A673 (cell line): ENCODE results near the gene FAM9C. TPM values are rescaled to one million over a fixed set of nuclear protein-coding genes. Genes with fewer than 3 reads are reported as not detected.

Experiments used
- BruUV-seq: library from RNA; stranded (reverse); fragments of 400-500 nt; replicated peaks from 2 replicates; lab custom pipeline; 2021; lab: Mats Ljungman, UMichigan
- CTCF ChIA-PET: fragments of 300-600 bp; sonication (Branson Sonifier 250); formaldehyde crosslinking; loops from one replicate; lab custom pipeline; 2022; ENCODE audit warnings: antibody characterized with exemption; lab: Charles Lee
- POLR2A ChIA-PET: fragments of 300-600 bp; sonication (Branson Sonifier 250); formaldehyde crosslinking; loops from one replicate; lab custom pipeline; 2022; ENCODE audit warnings: antibody characterized with exemption; ENCODE audit not compliant: low non-redundant PET; lab: Charles Lee
- DNase-seq: peaks from one replicate; pipeline ENCODE4 v3.0.0-alpha.2; 2015; ENCODE audit warnings: low spot score
- H3K27ac ChIP-seq: fragments of 200-600 bp; sonication (generic); 2 replicates; pipeline ENCODE4 v1.5.1; 2016; ENCODE audit warnings: mixed run types, low read depth, mild to moderate bottlenecking, mixed read lengths, antibody characterized with exemption, low read length; ENCODE audit not compliant: poor library complexity, severe bottlenecking
- H3K27me3 ChIP-seq: fragments of 200-600 bp; sonication (generic); replicated peaks from 2 replicates; pipeline ENCODE4 v1.6.1; 2017; ENCODE audit warnings: mixed run types, low read depth, mild to moderate bottlenecking, mixed read lengths, antibody characterized with exemption, low read length; ENCODE audit not compliant: insufficient read depth, poor library complexity
- H3K36me3 ChIP-seq: fragments of 200-600 bp; sonication (generic); 2 replicates; pipeline ENCODE4 v1.6.1; 2016; ENCODE audit warnings: mixed run types, mild to moderate bottlenecking, mixed read lengths, antibody characterized with exemption, low read length; ENCODE audit not compliant: insufficient read depth, poor library complexity, severe bottlenecking
- H3K4me1 ChIP-seq: fragments of 200-600 bp; sonication (generic); 2 replicates; pipeline ENCODE4 v1.6.1; 2017; ENCODE audit warnings: mixed run types, mild to moderate bottlenecking, mixed read lengths, antibody characterized with exemption, low read length; ENCODE audit not compliant: insufficient read depth, poor library complexity, severe bottlenecking
- H3K4me3 ChIP-seq: fragments of 200-600 bp; sonication (generic); 2 replicates; pipeline ENCODE4 v1.5.1; 2016; ENCODE audit warnings: low read depth, mixed run types, mild to moderate bottlenecking, mixed read lengths, low read length; ENCODE audit not compliant: poor library complexity, severe bottlenecking
- H3K9me3 ChIP-seq: fragments of 200-600 bp; sonication (generic); 2 replicates; pipeline ENCODE4 v1.6.1; 2016; ENCODE audit warnings: mixed run types, low read depth, mild to moderate bottlenecking, mixed read lengths, antibody characterized with exemption, low read length; ENCODE audit not compliant: poor library complexity, severe bottlenecking
- CTCF ChIP-seq: fragments of 300-800, 200-600 bp; sonication (generic); conservative IDR thresholded peaks from 2 replicates; pipeline ENCODE4 v1.5.1; 2017; ENCODE audit warnings: low read depth, mild to moderate bottlenecking, antibody characterized with exemption, low read length, moderate library complexity, mixed read lengths
- EZH2 ChIP-seq: fragments of 200-600 bp; sonication (generic); IDR thresholded peaks from 2 replicates; pipeline ENCODE4 v1.6.1; 2017; ENCODE audit warnings: borderline replicate concordance, low read depth, mild to moderate bottlenecking, mixed read lengths, antibody characterized with exemption, low read length; ENCODE audit not compliant: poor library complexity, severe bottlenecking
- intact Hi-C: fragments of 100-400 bp; cut with micrococcal nuclease; formaldehyde crosslinking; loops from one replicate; pipeline ENCODE4 v1.10.0; 2022; ENCODE audit not compliant: unreplicated experiment
- total RNA-seq: library from RNA; stranded (reverse); gene quantifications from 2 replicates; pipeline ENCODE4 v1.2.3, GENCODE V29; 2021

Gene FAM9C
- total RNA-seq, 1 experiment from 2014 or later: not detected

DNA sequence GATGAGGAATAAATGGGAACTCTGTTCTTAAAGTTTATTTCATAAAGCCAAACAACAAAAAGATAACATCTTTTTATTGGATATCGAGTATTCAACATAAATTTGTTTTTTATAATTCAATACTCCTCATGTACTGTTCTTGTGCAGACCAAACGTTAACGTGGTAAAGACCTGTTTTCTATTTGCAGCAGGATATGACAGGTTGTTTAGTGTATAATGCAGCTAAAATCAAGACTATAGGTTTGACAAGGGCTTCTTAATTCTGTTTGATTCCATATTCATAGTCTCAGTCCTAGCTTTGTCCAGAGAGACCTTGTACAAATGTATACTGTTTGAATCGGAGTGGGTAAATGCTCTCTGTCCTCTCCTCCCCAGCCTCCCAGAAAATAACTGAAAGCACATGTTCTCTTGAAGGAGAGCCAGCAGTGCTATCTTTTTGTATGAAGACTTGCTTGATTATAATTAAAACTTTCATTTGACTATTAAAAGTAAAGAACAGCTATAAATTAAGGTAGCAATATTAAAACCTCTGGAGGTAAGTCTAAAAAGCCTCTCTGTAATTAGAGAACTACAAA is 51.8 kb downstream of the FAM9C start:
- ChIA-PET POLR2A (no interaction called here), CTCF (no interaction called here)
- Histone ChIP-seq H3K4me3 (no peak overlapping the region), H3K27ac (no peak overlapping the region), H3K4me1 (no peaks in the 10 kb centered on the region), H3K36me3 (no peaks in the 10 kb centered on the region), H3K27me3 (no peaks in the 10 kb centered on the region), H3K9me3 (no peaks in the 10 kb centered on the region)
- no TSS peak for BruUV-seq
- intact Hi-C loops: no loop called here
- no peak for DNase-seq
- TF ChIP-seq CTCF (no peak), EZH2 (no peak)

DNA sequence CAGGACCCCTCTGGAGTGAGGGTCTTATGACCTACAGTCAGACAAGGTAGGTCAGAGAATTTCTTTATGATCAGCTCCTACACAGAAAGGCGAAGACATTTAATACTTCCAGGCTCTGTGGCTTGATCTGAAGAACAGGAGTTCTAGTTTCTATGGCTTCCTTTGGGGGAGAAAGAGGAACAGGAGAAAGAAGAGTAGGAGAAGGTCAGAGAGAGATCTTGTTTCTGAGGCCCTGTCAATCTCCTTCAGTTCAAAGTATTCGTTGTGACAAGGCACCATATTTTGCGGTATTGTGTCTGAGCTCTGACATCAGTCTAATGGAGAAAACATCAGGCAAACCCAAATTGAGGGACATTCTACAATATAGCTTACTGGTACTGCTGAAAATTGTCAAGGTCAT is 52.8 kb downstream of the FAM9C start:
- Histone ChIP-seq H3K27me3 (no peaks in the 10 kb centered on the region), H3K9me3 (no peaks in the 10 kb centered on the region), H3K4me1 (no peaks in the 10 kb centered on the region), H3K36me3 (no peaks in the 10 kb centered on the region), H3K27ac (no peak overlapping the region), H3K4me3 (no peak overlapping the region)
- intact Hi-C loops: no loop called here
- ChIA-PET POLR2A (no interaction called here), CTCF (no interaction called here)
- TF ChIP-seq CTCF: no peak
- no peak for TF ChIP-seq EZH2
- DNase-seq: no peak
- no TSS peak for BruUV-seq

- no TSS peak for BruUV-seq
- no peak overlapping the region for H3K4me3 ChIP-seq
- H3K36me3 ChIP-seq: no peaks in the 10 kb centered on the region
- H3K27ac ChIP-seq: no peak overlapping the region
- no peaks in the 10 kb centered on the region for H3K4me1 ChIP-seq
- POLR2A ChIA-PET: no interaction called here
- DNase-seq: no peak
- H3K27me3 ChIP-seq: no peaks in the 10 kb centered on the region
- intact Hi-C loops: no loop called here
- TF ChIP-seq EZH2 (no peak), CTCF (no peak)
- CTCF ChIA-PET: no interaction called here
- no peaks in the 10 kb centered on the region for H3K9me3 ChIP-seq
Measured at GRCh38 chrX:12989461-12989860, 55.0 kb downstream of the FAM9C start.
